ENCODE data around the gene NXPE4. TPM values are rescaled to one million over a fixed set of nuclear protein-coding genes. Genes with fewer than 3 reads are reported as not detected.

The NXPE4 gene
- total and polyA plus RNA-seq, 2 of the 8 experiments (the other 6 are each of a cell fraction or from before 2014, with no cell fraction given): not detected

DNA sequence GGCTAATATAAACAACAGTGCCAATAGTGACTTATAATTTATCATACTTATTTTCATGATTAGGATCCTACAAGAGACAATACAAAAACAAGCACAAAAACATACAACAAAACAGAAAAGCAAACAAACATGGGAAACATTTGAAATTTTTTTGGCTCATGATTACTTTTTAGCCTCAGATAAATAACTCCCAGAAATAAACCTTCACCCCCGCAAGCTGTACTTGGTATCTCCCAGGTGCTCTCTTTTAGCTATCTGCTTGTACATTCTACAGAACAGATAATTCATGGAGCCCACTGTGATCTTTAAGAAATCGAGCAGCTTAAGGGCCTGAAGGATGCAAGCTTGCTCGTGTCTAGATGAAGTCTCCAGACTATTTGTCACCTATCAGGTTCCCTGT lies 883 bp downstream of the NXPE4 start:
- POLR2A ChIA-PET (ENCODE audit: partially characterized antibody): no interaction called here
- CTCF ChIA-PET (ENCODE audit: partially characterized antibody): no interaction called here
- no peak for DNase-seq (ENCODE audit: low read depth in 1 of 2, low spot score in 2 of 2)

More for the DNA sequence above, 883 bp downstream of the NXPE4 start:
- Histone ChIP-seq H3K36me3 (ENCODE audit: control insufficient read depth in 2 of 4, insufficient read depth in 4 of 4, low read length in 3 of 4) (no peaks in the 10 kb centered on the region), H2AFZ (ENCODE audit: low read length) (no peak overlapping the region), H3K9ac (replicated peaks in 1 of 4; ENCODE audit: extremely low read depth in 1 of 4, low read depth in 3 of 4, low read length in 3 of 4) (no peak overlapping the region), H3K23ac (ENCODE audit: insufficient read length) (no peak overlapping the region), H3K56ac (replicated peaks; ENCODE audit: insufficient read length, low read depth, low read length) (no peak overlapping the region), H2BK12ac (ENCODE audit: low read depth, low read length) (no peak overlapping the region), H2AK5ac (ENCODE audit: low read depth, low read length) (no peak overlapping the region), H4K8ac (ENCODE audit: extremely low read depth, insufficient read depth, low read length) (no peak overlapping the region), H2BK15ac (ENCODE audit: low read length) (no peak overlapping the region), H3K4ac (replicated peaks; ENCODE audit: insufficient read length, low read depth, low read length) (no peak overlapping the region), H2BK5ac (ENCODE audit: low read depth, low read length) (no peak overlapping the region), H2BK20ac (ENCODE audit: low read length) (no peak overlapping the region), H3K23me2 (ENCODE audit: low read depth, low read length) (no peaks in the 10 kb centered on the region; the same call in 1 of the 2 replicates), H3K27ac (ENCODE audit: low read depth, low read length) (no peak overlapping the region), H3K79me1 (ENCODE audit: low read depth, low read length) (no peaks in the 10 kb centered on the region), H3K4me2 (ENCODE audit: insufficient read depth in 1 of 2, low read depth in 2 of 2, low read length in 2 of 2) (no peak overlapping the region), H3K9me3 (ENCODE audit: insufficient read depth in 2 of 2, low read depth in 1 of 2, low read length in 1 of 2) (peaks cover 3 to 6% of the 10 kb centered on the region in 2 experiments; a peak in 2 of 4 replicates), H4K20me1 (replicated peaks in 1 of 2; ENCODE audit: control insufficient read depth in 1 of 2, insufficient read depth in 2 of 2, low read length in 2 of 2) (no peaks in the 10 kb centered on the region), H3K4me1 (replicated peaks in 1 of 4; ENCODE audit: control insufficient read depth in 3 of 4, insufficient read depth in 4 of 4, low read length in 3 of 4) (no peaks in the 10 kb centered on the region), H3K14ac (ENCODE audit: insufficient read length) (no peak overlapping the region), H3K4me3 (ENCODE audit: extremely low read depth in 1 of 4, insufficient read depth in 2 of 4, low read depth in 3 of 4, low read length in 4 of 4) (no peak overlapping the region), H4K91ac (replicated peaks; ENCODE audit: insufficient read length, low read length) (no peak overlapping the region), H3K27me3 (replicated peaks in 1 of 4; ENCODE audit: control insufficient read depth in 3 of 4, extremely low read depth in 1 of 4, insufficient read depth in 3 of 4, low read length in 3 of 4) (no peaks in the 10 kb centered on the region), H2BK120ac (replicated peaks; ENCODE audit: low read depth, low read length) (no peak overlapping the region), H3K79me2 (ENCODE audit: control insufficient read depth in 1 of 2, insufficient read depth in 2 of 2, low read length in 2 of 2) (no peaks in the 10 kb centered on the region), H4K5ac (ENCODE audit: insufficient read length, low read depth, low read length) (no peak overlapping the region), H3K18ac (ENCODE audit: extremely low read depth, low read length) (no peak overlapping the region)
- 95% methylated on average over 3 of the region's 3 CpGs; no CpG with 5 or more reads in 1 of the 2 experiments for WGBS, 2 experiments (ENCODE audit: extremely low coverage in 1 of 2, insufficient coverage in 1 of 2, insufficient read length in 1 of 2, insufficient replicate concordance in 2 of 2, low coverage in 1 of 2, low lambda C conversion rate in 2 of 2, missing lambda C conversion rate in 1 of 2)
- no peak for FAIRE-seq
- no peak for TF ChIP-seq EP300 (IDR thresholded peaks at IDR 0.05; ENCODE audit: borderline replicate concordance in 1 of 2, low read depth in 2 of 2, low read length in 2 of 2)
- TF ChIP-seq ATF3 (IDR thresholded peaks at IDR 0.05; ENCODE audit: insufficient read depth, low read depth, low read length): no peak
- TF ChIP-seq, protein P1, sequence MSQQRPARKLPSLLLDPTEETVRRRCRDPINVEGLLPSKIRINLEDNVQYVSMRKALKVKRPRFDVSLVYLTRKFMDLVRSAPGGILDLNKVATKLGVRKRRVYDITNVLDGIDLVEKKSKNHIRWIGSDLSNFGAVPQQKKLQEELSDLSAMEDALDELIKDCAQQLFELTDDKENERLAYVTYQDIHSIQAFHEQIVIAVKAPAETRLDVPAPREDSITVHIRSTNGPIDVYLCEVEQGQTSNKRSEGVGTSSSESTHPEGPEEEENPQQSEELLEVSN (IDR thresholded peaks at IDR 0.05): no peak
- no peak for TF ChIP-seq EZH2 (IDR thresholded peaks at IDR 0.05; ENCODE audit: low read depth, low read length, severe bottlenecking)
- TF ChIP-seq SP2 (IDR thresholded peaks at IDR 0.05; ENCODE audit: low read length): no peak
- TF ChIP-seq BCL11A (IDR thresholded peaks at IDR 0.05; ENCODE audit: low read depth in 2 of 2, low read length in 2 of 2): no peak
- no peak for TF ChIP-seq TBP (IDR thresholded peaks at IDR 0.05; ENCODE audit: low read depth, low read length)

All from H1 (cell line).